IMR-90 (cell line): ENCODE results near the gene VARS2. TPM values are rescaled to one million over a fixed set of nuclear protein-coding genes. Genes with fewer than 3 reads are reported as not detected.
"Not testable (repeated sequence)": the region's sequence is repeated elsewhere in the genome, so short reads cannot be mapped to it uniquely, and the experiment has no call there.

Experiments used
- ATAC-seq: fragments of 200-7000 bp; cut with Tn5 transposase; 2 replicates; pipeline ENCODE4 v1.9.1; 2020; ENCODE audit warnings: low read depth, mild to moderate bottlenecking, moderate library complexity
- BruUV-seq: library from RNA; stranded (reverse); fragments of 400-500 nt; replicated peaks from 2 replicates; lab custom pipeline; 2021; lab: Mats Ljungman, UMichigan
- CTCF ChIA-PET: fragments of 300-600 bp; formaldehyde crosslinking; extraction: SDS; loops from one replicate; lab custom pipeline; 2021; ENCODE audit warnings: antibody characterized with exemption; lab: Yijun Ruan, JAX
- POLR2A ChIA-PET: fragments of 300-600 bp; sonication (Branson Sonifier 250); formaldehyde crosslinking; loops from one replicate; lab custom pipeline; 2022; ENCODE audit warnings: antibody characterized with exemption; ENCODE audit not compliant: unreplicated experiment; lab: Charles Lee
- DNase-seq: peaks from one replicate; pipeline ENCODE4 v3.0.0; 2013
- H2AFZ ChIP-seq: replicated peaks from 2 replicates; pipeline ENCODE3; 2013; ENCODE audit warnings: low read length, mild to moderate bottlenecking; ENCODE audit not compliant: poor library complexity
- H2AK5ac ChIP-seq: 2 replicates; pipeline ENCODE4 v1.6.1; 2013; ENCODE audit warnings: low read depth, low read length, inconsistent platforms
- H2AK9ac ChIP-seq: replicated peaks from 2 replicates; pipeline ENCODE3; 2013; ENCODE audit warnings: mild to moderate bottlenecking, low read depth, low read length, moderate library complexity; ENCODE audit not compliant: poor library complexity
- H2BK120ac ChIP-seq: 2 replicates; pipeline ENCODE4 v1.6.1; 2013; ENCODE audit warnings: low read depth, low read length, inconsistent platforms
- H2BK15ac ChIP-seq: 3 replicates; pipeline ENCODE4 v1.6.1; 2013; ENCODE audit warnings: low read depth, low read length, inconsistent platforms
- H2BK20ac ChIP-seq: 2 replicates; pipeline ENCODE4 v1.6.1; 2013; ENCODE audit warnings: low read depth, mild to moderate bottlenecking, inconsistent platforms, low read length, moderate library complexity
- H2BK5ac ChIP-seq: 2 replicates; pipeline ENCODE4 v1.6.1; 2013; ENCODE audit warnings: mild to moderate bottlenecking, low read depth, low read length, inconsistent platforms; ENCODE audit not compliant: poor library complexity, severe bottlenecking
- H3K14ac ChIP-seq: replicated peaks from 2 replicates; pipeline ENCODE4 v1.6.1; 2013; ENCODE audit warnings: low read depth, low read length, inconsistent platforms
- H3K18ac ChIP-seq: 2 replicates; pipeline ENCODE4 v1.6.1; 2013; ENCODE audit warnings: low read depth, low read length, control low read depth
- H3K23ac ChIP-seq: 2 replicates; pipeline ENCODE4 v1.6.1; 2013; ENCODE audit warnings: low read depth, low read length, inconsistent platforms
- H3K27ac ChIP-seq: 2 replicates; pipeline ENCODE4 v1.5.1; 2013; ENCODE audit warnings: mild to moderate bottlenecking, control low read depth, low read length; ENCODE audit not compliant: insufficient read depth
- H3K27me3 ChIP-seq: 2 replicates; pipeline ENCODE4 v1.6.1; 2013; ENCODE audit warnings: low read length; ENCODE audit not compliant: control insufficient read depth, insufficient read depth
- H3K36me3 ChIP-seq: 2 replicates; pipeline ENCODE4 v1.6.1; 2013; ENCODE audit warnings: low read length, mixed read lengths; ENCODE audit not compliant: control insufficient read depth, insufficient read depth
- H3K4ac ChIP-seq: 2 replicates; pipeline ENCODE4 v1.6.1; 2013; ENCODE audit warnings: low read depth, low read length, inconsistent platforms
- H3K4me1 ChIP-seq: 2 replicates; pipeline ENCODE4 v1.6.1; 2013; ENCODE audit warnings: low read length, mixed read lengths; ENCODE audit not compliant: control insufficient read depth, insufficient read depth
- H3K4me2 ChIP-seq: 2 replicates; pipeline ENCODE4 v1.6.1; 2013; ENCODE audit warnings: low read depth, mild to moderate bottlenecking, control low read depth, low read length, moderate library complexity
- H3K4me3 ChIP-seq: 2 replicates; pipeline ENCODE4 v1.5.1; 2013; ENCODE audit warnings: low read depth, mild to moderate bottlenecking, control low read depth, low read length, moderate library complexity; ENCODE audit not compliant: insufficient read depth
- H3K56ac ChIP-seq: 2 replicates; pipeline ENCODE4 v1.6.1; 2013; ENCODE audit warnings: low read length, inconsistent platforms; ENCODE audit not compliant: insufficient read depth; ENCODE audit errors: extremely low read depth
- H3K79me1 ChIP-seq, 2 experiments: 2 replicates each; pipeline ENCODE4 v1.6.1; 2013; ENCODE audit warnings: low read length in 2 of 2, inconsistent platforms in 1 of 2, low read depth in 1 of 2
- H3K9ac ChIP-seq: 2 replicates; pipeline ENCODE4 v1.6.1; 2013; ENCODE audit warnings: low read depth, low read length, control low read depth
- H3K9me1 ChIP-seq: 2 replicates; pipeline ENCODE4 v1.6.1; 2013; ENCODE audit warnings: low read length, inconsistent platforms; ENCODE audit not compliant: insufficient read depth
- H3K9me3 ChIP-seq: 2 replicates; pipeline ENCODE4 v1.6.1; 2013; ENCODE audit warnings: low read length; ENCODE audit not compliant: control insufficient read depth, insufficient read depth
- H4K20me1 ChIP-seq: 2 replicates; pipeline ENCODE4 v1.6.1; 2013; ENCODE audit warnings: low read length, inconsistent platforms; ENCODE audit not compliant: insufficient read depth
- H4K5ac ChIP-seq: 2 replicates; pipeline ENCODE4 v1.6.1; 2013; ENCODE audit warnings: mild to moderate bottlenecking, low read depth, low read length, control low read depth
- H4K8ac ChIP-seq, 2 experiments: 2 replicates each; pipeline ENCODE4 v1.6.1; 2013; ENCODE audit warnings: low read depth in 2 of 2, low read length in 2 of 2, control low read depth in 1 of 2, inconsistent platforms in 1 of 2
- H4K91ac ChIP-seq: 2 replicates; pipeline ENCODE4 v1.6.1; 2013; ENCODE audit warnings: low read depth, low read length, inconsistent platforms; ENCODE audit not compliant: insufficient read depth
- WGBS, 2 experiments: methylation state at CpG; one replicate each; pipeline versions ENCODE4 v1.1.5 to v1.1.7; 2013; ENCODE audit warnings: missing lambda C conversion rate in 2 of 2; ENCODE audit not compliant: insufficient read length in 1 of 2; ENCODE audit errors: extremely low coverage in 2 of 2; 5-methylcytosine and 5-hydroxymethylcytosine counted together
- dilution Hi-C: fragments of 300-500 bp; cut with HindIII; formaldehyde crosslinking; loops from one replicate; pipeline ENCODE4 v1.14.3; 2018; ENCODE audit warnings: low sequenced_read_pairs; ENCODE audit not compliant: unreplicated experiment
- in situ Hi-C: fragments of 300-500 bp; cut with MboI; formaldehyde crosslinking; loops from 3 replicates; pipeline ENCODE4 v1.14.3; 2019; ENCODE audit warnings: low sequenced_read_pairs, inconsistent platforms, mixed read lengths
- intact Hi-C: fragments of 100-400 bp; cut with micrococcal nuclease; formaldehyde crosslinking; loops from 2 replicates; pipeline ENCODE4 v1.10.0; 2022
- polyA plus RNA-seq, 3 experiments: library from polyadenylated mRNA; depleted of rRNA; stranded (reverse); fragments of >200 nt; gene quantifications; 2 replicates each; pipeline ENCODE4 v1.2.3, GENCODE V29; 2012; ENCODE audit warnings: low replicate concordance in 1 of 3
- total RNA-seq: library from RNA; depleted of rRNA; stranded (reverse); fragments of >200 nt; gene quantifications from 2 replicates; pipeline ENCODE4 v1.2.3, GENCODE V29; 2012

The VARS2 gene
- total and polyA plus RNA-seq, 2 of the 4 experiments (the other 2 are of a cell fraction), result 7.2 to 14.0 TPM

GRCh38 chr6:30927080-30927479, 13.0 kb downstream of the VARS2 start:
- H3K27ac ChIP-seq, H3K4me2 ChIP-seq, H3K4ac ChIP-seq, H3K4me1 ChIP-seq, H2AK5ac ChIP-seq, dilution Hi-C loops, H3K27me3 ChIP-seq, H2AK9ac ChIP-seq, H2BK120ac ChIP-seq, H3K79me1 ChIP-seq, H3K23ac ChIP-seq, H4K91ac ChIP-seq, H3K9me1 ChIP-seq, intact Hi-C loops, in situ Hi-C loops, H4K5ac ChIP-seq, ATAC-seq, H4K20me1 ChIP-seq, H3K14ac ChIP-seq, H2BK15ac ChIP-seq, H3K9ac ChIP-seq, H3K9me3 ChIP-seq, H2AFZ ChIP-seq, H3K56ac ChIP-seq, H3K4me3 ChIP-seq, POLR2A ChIA-PET, BruUV-seq, H3K18ac ChIP-seq, H2BK5ac ChIP-seq, H2BK20ac ChIP-seq, DNase-seq, H4K8ac ChIP-seq: not testable (repeated sequence)
- WGBS, 2 experiments, result no CpG with 5 or more reads among the region's 3 CpGs
- CTCF ChIA-PET, result interaction anchor here (1.2 to 2.8 kb wide), 3 partner anchors 12 to 144 kb away, joined by 3 to 12 read pairs (median 4); partner anchors contain the start of gene VARS2
- peaks cover 17% of the 10 kb centered on the region for H3K36me3 ChIP-seq
